Measurements from ENCODE around the gene LINC00237. TPM values are rescaled to one million over a fixed set of nuclear protein-coding genes. Genes with fewer than 3 reads are reported as not detected.

The LINC00237 gene
- total and polyA plus RNA-seq, 2 experiments from 2014 or later = not detected

GRCh38 chr20:21139881-21140566 lies 33.9 kb upstream of the LINC00237 start:
- Histone ChIP-seq H3K9me3 (ENCODE audit: low read depth) (no peaks in the 10 kb centered on the region), H3K36me3 (no peaks in the 10 kb centered on the region), H3K27me3 (no peaks in the 10 kb centered on the region), H3K27ac (no peak overlapping the region), H3K4me1 (ENCODE audit: low read depth) (no peaks in the 10 kb centered on the region), H3K4me3 (no peak overlapping the region)
- DNase-seq (ENCODE audit: low read depth in 1 of 2, low spot score in 1 of 2) = no peak
- TF ChIP-seq CTCF (IDR thresholded peaks at IDR 0.05; ENCODE audit: low read depth, low read length) = no peak

- no peak for TF ChIP-seq CTCF (IDR thresholded peaks at IDR 0.05; ENCODE audit: low read depth, low read length)
- no peak for DNase-seq (ENCODE audit: low read depth in 1 of 2, low spot score in 1 of 2)
- no peaks in the 10 kb centered on the region for H3K9me3 ChIP-seq (ENCODE audit: low read depth)
- no peak overlapping the region for H3K4me3 ChIP-seq
- H3K36me3 ChIP-seq = no peaks in the 10 kb centered on the region
- no peaks in the 10 kb centered on the region for H3K27me3 ChIP-seq
- no peaks in the 10 kb centered on the region for H3K4me1 ChIP-seq (ENCODE audit: low read depth)
- no peak overlapping the region for H3K27ac ChIP-seq
These were observed 30.9 kb upstream of the LINC00237 start for GRCh38 chr20:21137078-21137477.

GRCh38 chr20:21136015-21136732 lies 30.0 kb upstream of the LINC00237 start:
- Histone ChIP-seq H3K36me3 (no peaks in the 10 kb centered on the region), H3K27me3 (no peaks in the 10 kb centered on the region), H3K27ac (no peak overlapping the region), H3K9me3 (ENCODE audit: low read depth) (no peaks in the 10 kb centered on the region), H3K4me1 (ENCODE audit: low read depth) (no peaks in the 10 kb centered on the region), H3K4me3 (no peak overlapping the region)
- no peak for DNase-seq (ENCODE audit: low read depth in 1 of 2, low spot score in 1 of 2)
- no peak for TF ChIP-seq CTCF (IDR thresholded peaks at IDR 0.05; ENCODE audit: low read depth, low read length)

GRCh38 chr20:21134883-21135493 lies 28.8 kb upstream of the LINC00237 start:
- TF ChIP-seq CTCF (IDR thresholded peaks at IDR 0.05; ENCODE audit: low read depth, low read length) = no peak
- Histone ChIP-seq H3K4me3 (no peak overlapping the region), H3K4me1 (ENCODE audit: low read depth) (no peaks in the 10 kb centered on the region), H3K36me3 (no peaks in the 10 kb centered on the region), H3K27me3 (no peaks in the 10 kb centered on the region), H3K27ac (no peak overlapping the region), H3K9me3 (ENCODE audit: low read depth) (no peaks in the 10 kb centered on the region)
- no peak for DNase-seq (ENCODE audit: low read depth in 1 of 2, low spot score in 1 of 2)

GRCh38 chr20:21133917-21134622 lies 27.9 kb upstream of the LINC00237 start:
- no peak for TF ChIP-seq CTCF (IDR thresholded peaks at IDR 0.05; ENCODE audit: low read depth, low read length)
- peaks cover 2% of the 10 kb centered on the region for H3K4me1 ChIP-seq (ENCODE audit: low read depth)
- H3K36me3 ChIP-seq = no peaks in the 10 kb centered on the region
- no peaks in the 10 kb centered on the region for H3K27me3 ChIP-seq
- no peak for DNase-seq (ENCODE audit: low read depth in 1 of 2, low spot score in 1 of 2)
- no peak overlapping the region for H3K4me3 ChIP-seq
- H3K9me3 ChIP-seq (ENCODE audit: low read depth) = no peaks in the 10 kb centered on the region
- H3K27ac ChIP-seq = peak overlapping the region; percentile 4

Measured in cardiac muscle cell (in vitro differentiated cells and primary cell).